ENCODE results near the gene GFRA4. TPM values are rescaled to one million over a fixed set of nuclear protein-coding genes. Genes with fewer than 3 reads are reported as not detected.

The GFRA4 gene
- total RNA-seq, 1 experiment from 2014 or later = not detected

DNA sequence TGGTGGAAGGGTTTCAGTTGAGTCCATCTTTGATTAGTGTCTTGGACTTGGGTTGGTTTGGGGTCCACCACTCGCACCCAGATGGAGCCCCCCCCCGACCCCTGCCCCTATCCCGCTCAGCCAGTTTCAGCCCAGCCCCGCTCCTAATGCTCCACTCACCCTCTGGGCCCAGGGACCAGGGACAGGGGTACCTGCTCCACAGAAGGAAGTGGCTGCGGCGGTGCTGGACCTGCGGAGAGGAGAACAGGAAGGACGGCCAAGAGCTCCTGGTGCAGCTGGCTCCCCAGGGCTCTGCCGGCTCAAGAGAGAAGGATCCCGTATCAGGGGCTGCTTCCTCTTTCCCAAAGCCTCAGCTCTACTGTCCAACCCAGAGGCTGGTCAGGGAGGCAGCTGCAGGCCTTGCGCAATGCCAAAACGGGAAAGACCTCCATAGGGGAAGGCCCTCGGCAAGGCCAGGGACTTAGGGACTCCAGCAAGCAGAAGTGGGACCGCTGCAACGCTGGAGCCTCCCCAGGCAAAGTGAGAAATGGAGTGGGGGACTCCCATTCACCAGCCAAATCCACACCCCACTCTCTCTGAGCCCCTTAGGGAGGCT, 49.2 kb upstream of the GFRA4 start, which contains the start of gene SIGLEC1:
SIGLEC1 (minus strand) TSS at position 322 of the 595 bp plus-strand sequence. CDS start 5,472 bp downstream, outside the sequence.
- Mint-ChIP-seq H3K4me3 (no peak within 1 kb of the TSS; a peak in 1 of 5 replicates), H3K9me3 (no peaks in the 10 kb centered on the region), H3K36me3 (ENCODE audit: insufficient read depth in 1 of 3, low read depth in 3 of 3) (no peaks in the 10 kb centered on the region), H3K27ac (peak within 1 kb of the TSS in 1 of 3 experiments; percentile 59; a peak in 1 of 7 replicates), H3K4me1 (no peaks in the 10 kb centered on the region), H3K27me3 (ENCODE audit: low read depth) (peaks cover 1% of the 10 kb centered on the region)
- Histone ChIP-seq H3K56ac (ENCODE audit: insufficient read length, low read depth, low read length) (no peak within 1 kb of the TSS), H4K5ac (ENCODE audit: insufficient read length, low read depth, low read length) (no peak within 1 kb of the TSS), H2BK5ac (ENCODE audit: insufficient read length, low read length) (no peak within 1 kb of the TSS), H4K91ac (ENCODE audit: insufficient read length, low read depth, low read length) (no peak within 1 kb of the TSS), H3K23ac (ENCODE audit: insufficient read length, low read depth, low read length) (no peak within 1 kb of the TSS), H3K18ac (ENCODE audit: insufficient read length, low read depth, low read length) (no peak within 1 kb of the TSS), H3K4me1 (ENCODE audit: insufficient read depth, low read length) (no peaks in the 10 kb centered on the region), H3K14ac (ENCODE audit: insufficient read depth, low read length) (no peak within 1 kb of the TSS), H2BK15ac (ENCODE audit: low read depth, low read length) (no peak within 1 kb of the TSS), H2AK5ac (ENCODE audit: insufficient read length, low read length) (no peak within 1 kb of the TSS), H3K79me1 (ENCODE audit: insufficient read depth, low read depth, low read length, poor library complexity, severe bottlenecking) (no peaks in the 10 kb centered on the region), H3K79me2 (ENCODE audit: insufficient read depth, low read length) (no peaks in the 10 kb centered on the region), H3K27me3 (ENCODE audit: insufficient read depth, low read length) (no peaks in the 10 kb centered on the region; the same call in 1 of the 2 replicates), H3T11ph (ENCODE audit: low read length) (no peak within 1 kb of the TSS), H3K4ac (ENCODE audit: low read depth, low read length) (no peak within 1 kb of the TSS), H3K9me3 (ENCODE audit: control insufficient read depth, low read depth, low read length) (no peaks in the 10 kb centered on the region), H3K9ac (ENCODE audit: extremely low read depth, insufficient read length, low read length) (no peak within 1 kb of the TSS), H2BK12ac (ENCODE audit: insufficient read length, low read depth, low read length) (no peak within 1 kb of the TSS), H3K23me2 (ENCODE audit: insufficient read length, low read depth, low read length, poor library complexity, severe bottlenecking) (no peaks in the 10 kb centered on the region), H4K8ac (replicated peaks; ENCODE audit: insufficient read length, low read depth, low read length) (no peak within 1 kb of the TSS), H2AFZ (ENCODE audit: low read length) (no peak within 1 kb of the TSS), H2BK20ac (ENCODE audit: low read depth, low read length, poor library complexity, severe bottlenecking) (no peak within 1 kb of the TSS), H2BK120ac (ENCODE audit: low read depth, low read length, poor library complexity, severe bottlenecking) (no peak within 1 kb of the TSS), H4K20me1 (ENCODE audit: control insufficient read depth, insufficient read depth, insufficient read length) (no peaks in the 10 kb centered on the region), H3K4me2 (ENCODE audit: insufficient read depth, insufficient read length, low read length) (no peak within 1 kb of the TSS), H3K27ac (ENCODE audit: insufficient read length, low read depth, low read length) (no peak within 1 kb of the TSS)
- no CpG with 5 or more reads among the region's 15 CpGs for whole genome bisulfite sequencing (ENCODE audit: extremely low coverage, insufficient read length, low lambda C conversion rate)
- peak; percentile 17 for DNase-seq
- TF ChIP-seq, protein P1, sequence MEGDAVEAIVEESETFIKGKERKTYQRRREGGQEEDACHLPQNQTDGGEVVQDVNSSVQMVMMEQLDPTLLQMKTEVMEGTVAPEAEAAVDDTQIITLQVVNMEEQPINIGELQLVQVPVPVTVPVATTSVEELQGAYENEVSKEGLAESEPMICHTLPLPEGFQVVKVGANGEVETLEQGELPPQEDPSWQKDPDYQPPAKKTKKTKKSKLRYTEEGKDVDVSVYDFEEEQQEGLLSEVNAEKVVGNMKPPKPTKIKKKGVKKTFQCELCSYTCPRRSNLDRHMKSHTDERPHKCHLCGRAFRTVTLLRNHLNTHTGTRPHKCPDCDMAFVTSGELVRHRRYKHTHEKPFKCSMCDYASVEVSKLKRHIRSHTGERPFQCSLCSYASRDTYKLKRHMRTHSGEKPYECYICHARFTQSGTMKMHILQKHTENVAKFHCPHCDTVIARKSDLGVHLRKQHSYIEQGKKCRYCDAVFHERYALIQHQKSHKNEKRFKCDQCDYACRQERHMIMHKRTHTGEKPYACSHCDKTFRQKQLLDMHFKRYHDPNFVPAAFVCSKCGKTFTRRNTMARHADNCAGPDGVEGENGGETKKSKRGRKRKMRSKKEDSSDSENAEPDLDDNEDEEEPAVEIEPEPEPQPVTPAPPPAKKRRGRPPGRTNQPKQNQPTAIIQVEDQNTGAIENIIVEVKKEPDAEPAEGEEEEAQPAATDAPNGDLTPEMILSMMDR (conservative IDR thresholded peaks at IDR 0.05) = no peak
